ENCODE data around the gene FOXO1.

Gene FOXO1

GRCh38 chr13:40578055-40578454 lies 88.4 kb downstream of the FOXO1 start:
- Histone ChIP-seq H3K27ac (no peak overlapping the region), H3K36me3 (no peaks in the 10 kb centered on the region), H3K4me3 (no peak overlapping the region), H3K4me1 (peaks cover 0 to 62% (median 20%) of the 10 kb centered on the region in 4 donors), H3K9me3 (peaks cover 0 to 5% (median 0%) of the 10 kb centered on the region in 3 donors), H3K27me3 (no peaks in the 10 kb centered on the region)
- intact Hi-C loops (cut with DNase I; ENCODE audit: low total_unique reads) = no loop called here
- DNase-seq = no peak
- TF ChIP-seq CTCF (IDR thresholded peaks at IDR 0.05) = no peak

GRCh38 chr13:40576369-40576768 lies 90.1 kb downstream of the FOXO1 start:
- Histone ChIP-seq H3K36me3 (no peaks in the 10 kb centered on the region), H3K4me3 (no peak overlapping the region), H3K27ac (no peak overlapping the region), H3K9me3 (no peaks in the 10 kb centered on the region), H3K27me3 (no peaks in the 10 kb centered on the region), H3K4me1 (peaks cover 0 to 65% (median 24%) of the 10 kb centered on the region in 4 donors)
- TF ChIP-seq CTCF (IDR thresholded peaks at IDR 0.05) = no peak
- no peak for DNase-seq
- intact Hi-C loops (cut with DNase I; ENCODE audit: low total_unique reads) = no loop called here

DNA sequence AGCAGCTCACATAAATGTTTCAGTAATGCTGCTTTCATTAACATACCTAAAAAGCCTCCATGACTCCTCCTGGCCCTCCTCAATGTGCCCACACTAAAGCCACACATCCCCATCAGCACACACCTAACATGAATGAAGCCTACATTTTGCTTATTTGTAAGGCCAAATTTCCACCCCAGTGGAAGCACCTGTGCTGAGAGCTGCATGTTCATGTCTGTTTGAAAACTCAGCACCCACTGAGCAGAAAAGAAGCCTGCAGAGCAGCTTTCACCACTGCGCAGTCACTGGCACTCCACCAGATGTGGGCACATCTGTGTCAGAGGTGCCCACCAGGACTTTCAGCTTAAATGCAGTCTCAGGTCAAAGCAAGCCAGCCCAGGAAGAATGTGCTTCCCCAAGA lies 93.5 kb downstream of the FOXO1 start:
- Histone ChIP-seq H3K4me1 (peaks cover 3 to 66% (median 22%) of the 10 kb centered on the region in 4 donors), H3K4me3 (no peak overlapping the region), H3K27ac (no peak overlapping the region), H3K9me3 (no peaks in the 10 kb centered on the region), H3K27me3 (no peaks in the 10 kb centered on the region), H3K36me3 (no peaks in the 10 kb centered on the region)
- intact Hi-C loops (cut with DNase I; ENCODE audit: low total_unique reads) = no loop called here
- TF ChIP-seq CTCF (IDR thresholded peaks at IDR 0.05) = no peak
- no peak for DNase-seq

GRCh38 chr13:40571338-40571963 lies 95.0 kb downstream of the FOXO1 start:
- no peak overlapping the region for H3K27ac ChIP-seq
- no peak for DNase-seq
- H3K9me3 ChIP-seq = no peaks in the 10 kb centered on the region
- H3K4me1 ChIP-seq = peaks cover 3 to 61% (median 18%) of the 10 kb centered on the region in 4 donors
- H3K36me3 ChIP-seq = no peaks in the 10 kb centered on the region
- intact Hi-C loops (cut with DNase I; ENCODE audit: low total_unique reads) = no loop called here
- no peaks in the 10 kb centered on the region for H3K27me3 ChIP-seq
- no peak for TF ChIP-seq CTCF (IDR thresholded peaks at IDR 0.05)
- no peak overlapping the region for H3K4me3 ChIP-seq

DNA sequence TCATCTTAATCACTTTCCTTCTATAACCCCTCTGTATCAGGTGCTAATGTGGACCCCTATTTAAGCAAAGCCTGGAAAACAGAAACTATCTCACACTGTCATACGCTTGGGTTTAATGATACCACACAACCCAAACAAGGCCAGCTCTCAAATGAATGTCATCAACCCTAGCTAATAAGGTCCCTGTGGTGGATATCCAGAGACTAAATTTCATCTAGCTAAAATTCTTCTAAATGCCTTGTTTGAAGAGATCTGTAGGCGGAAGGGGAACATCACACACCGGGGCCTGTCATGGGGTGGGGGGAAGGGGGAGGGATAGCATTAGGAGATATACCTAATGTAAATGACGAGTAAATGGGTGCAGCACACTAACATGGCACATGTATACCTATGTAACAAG lies 95.5 kb downstream of the FOXO1 start:
- Histone ChIP-seq H3K27ac (no peak overlapping the region), H3K4me3 (no peak overlapping the region), H3K27me3 (no peaks in the 10 kb centered on the region), H3K9me3 (no peaks in the 10 kb centered on the region), H3K4me1 (peaks cover 3 to 59% (median 17%) of the 10 kb centered on the region in 4 donors), H3K36me3 (no peaks in the 10 kb centered on the region)
- DNase-seq = no peak
- TF ChIP-seq CTCF (IDR thresholded peaks at IDR 0.05) = no peak
- intact Hi-C loops (cut with DNase I; ENCODE audit: low total_unique reads) = no loop called here

DNA sequence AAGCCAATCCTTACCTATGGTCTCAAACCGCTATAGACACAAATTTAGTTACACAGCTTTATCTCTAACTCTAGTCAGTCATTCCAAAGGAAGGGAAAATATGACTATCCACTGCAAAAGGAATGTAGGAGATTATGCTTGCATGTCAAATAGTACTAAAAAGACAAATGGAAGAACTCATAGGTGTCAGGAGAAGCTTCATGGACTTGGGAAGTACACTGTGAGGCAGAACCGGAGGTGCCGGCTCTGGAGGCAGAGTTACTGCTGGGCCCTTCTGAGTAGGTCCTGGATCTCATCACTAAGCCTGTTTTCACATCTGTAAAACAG lies 97.5 kb downstream of the FOXO1 start:
- Histone ChIP-seq H3K4me3 (no peak overlapping the region), H3K27me3 (no peaks in the 10 kb centered on the region), H3K27ac (no peak overlapping the region), H3K36me3 (no peaks in the 10 kb centered on the region), H3K9me3 (no peaks in the 10 kb centered on the region), H3K4me1 (peaks cover 3 to 65% (median 29%) of the 10 kb centered on the region in 4 donors)
- TF ChIP-seq CTCF (IDR thresholded peaks at IDR 0.05) = no peak
- intact Hi-C loops (cut with DNase I; ENCODE audit: low total_unique reads) = no loop called here
- DNase-seq = no peak

Data from tibial artery (tissue), 4 donors.